ENCODE results near the gene POLH. TPM values are rescaled to one million over a fixed set of nuclear protein-coding genes. Genes with fewer than 3 reads are reported as not detected.

Gene POLH
- 11.5 and 18.8 TPM in 2 replicates for polyA plus RNA-seq (2012; rRNA removed)
- polyA plus RNA-seq (2012; cell fraction: cytosol; rRNA removed): 12.8 and 12.9 TPM in 2 replicates
- 14.0 and 18.3 TPM in 2 replicates for polyA plus RNA-seq (2012; cell fraction: nucleus; rRNA removed)

DNA sequence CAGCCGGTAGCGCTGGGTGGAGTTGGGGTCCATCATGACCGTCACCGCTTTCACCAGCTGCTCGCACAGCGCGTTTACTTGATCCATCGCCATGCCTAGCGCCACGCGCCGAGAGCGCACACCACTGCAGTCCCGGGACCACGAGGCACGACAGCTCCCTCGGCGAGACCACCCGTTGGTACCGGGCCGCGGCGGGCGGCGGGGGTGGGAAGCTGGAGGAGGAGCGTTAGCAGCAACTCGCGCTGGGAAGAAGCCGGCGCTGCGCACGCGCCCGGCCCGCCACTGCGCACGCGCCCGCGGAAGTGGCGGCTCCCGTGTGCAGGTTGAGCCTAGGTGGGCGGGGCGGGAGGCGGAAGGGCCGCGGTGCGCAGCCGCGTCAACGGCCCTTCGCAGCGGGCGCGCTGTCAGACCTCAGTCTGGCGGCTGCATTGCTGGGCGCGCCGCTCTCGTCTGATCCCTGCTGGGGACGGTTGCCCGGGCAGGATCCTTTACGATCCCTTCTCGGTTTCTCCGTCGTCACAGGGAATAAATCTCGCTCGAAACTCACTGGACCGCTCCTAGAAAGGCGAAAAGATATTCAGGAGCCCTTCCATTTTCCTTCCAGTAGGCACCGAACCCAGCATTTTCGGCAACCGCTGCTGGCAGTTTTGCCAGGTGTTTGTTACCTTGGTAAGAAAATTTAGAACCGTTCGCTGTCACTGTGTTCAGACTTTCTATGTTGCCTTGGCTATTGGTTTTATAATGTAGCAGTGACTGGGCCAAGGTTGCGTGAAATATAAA, at the start of gene POLH, which contains the start of gene XPO5:
POLH (plus strand) TSS at position 414 of the 780 bp plus-strand sequence. CDS start 6,135 bp downstream, outside the sequence.
XPO5 (minus strand) TSS at position 267 of the 780 bp plus-strand sequence; CDS start at position 93, 174 bp downstream.
- WGBS (ENCODE audit: low lambda C conversion rate): 2% methylated on average over 40 of the region's 76 CpGs
- ChIA-PET CTCF (interaction anchor here (1.2 to 1.3 kb wide), 2 partner anchors 15 to 32 kb away, joined by 3 to 5 read pairs; no protein-coding TSS in a partner anchor), POLR2A (interaction anchor here (0.6 to 1.2 kb wide), 7 partner anchors 21 to 503 kb away, joined by 3 to 9 read pairs (median 4); partner anchors contain the start of gene GTPBP2)
- Histone ChIP-seq H3K9me3 (no peaks in the 10 kb centered on the region), H3K79me2 (ENCODE audit: insufficient read depth) (peaks cover 71% of the 10 kb centered on the region), H3K9ac (peak within 1 kb of the TSS; percentile 72), H2AFZ (ENCODE audit: low read depth) (peak within 1 kb of the TSS; percentile 95), H3K9me2 (no peaks in the 10 kb centered on the region), H3K36me3 (replicated peaks in 1 of 2; ENCODE audit: control insufficient read depth in 1 of 2, insufficient read depth in 2 of 2, low read length in 1 of 2) (peaks cover 15 to 19% of the 10 kb centered on the region in 2 experiments), H3F3A (replicated peaks; ENCODE audit: insufficient read depth) (peaks cover 27% of the 10 kb centered on the region), H3K27ac (ENCODE audit: low read depth in 2 of 2, low read length in 1 of 2) (peak within 1 kb of the TSS; percentile 66 to 95), H3K4me1 (ENCODE audit: control insufficient read depth in 1 of 2, insufficient read depth in 2 of 2, low read depth in 1 of 2, low read length in 1 of 2) (peaks cover 0 to 8% of the 10 kb centered on the region in 2 experiments; a peak in 3 of 4 replicates), H3K4me2 (peak within 1 kb of the TSS; percentile 89), H3K27me3 (ENCODE audit: insufficient read depth) (no peaks in the 10 kb centered on the region), H3K4me3 (ENCODE audit: low read depth in 2 of 2, low read length in 1 of 2) (peak within 1 kb of the TSS; percentile 75 to 96), H4K20me1 (ENCODE audit: insufficient read depth) (peaks cover 14% of the 10 kb centered on the region)
- peak; percentile 99 for DNase-seq
- TF ChIP-seq TEAD4 (IDR thresholded peaks at IDR 0.05; ENCODE audit: borderline replicate concordance, insufficient read depth) (no peak), GATA2 (CRISPR knock-in tag; IDR thresholded peaks at IDR 0.05) (no peak), YY1 (IDR thresholded peaks at IDR 0.05; ENCODE audit: low read depth) (0 out of 2 replicates have a peak, but pooled peaks have one; percentile 32), CHD2 (IDR thresholded peaks at IDR 0.05; ENCODE audit: low read length, partially characterized antibody) (no peak), POLR2AphosphoS5 (IDR thresholded peaks at IDR 0.05; ENCODE audit: low read depth, low read length) (peak; percentile 98), MEF2A (IDR thresholded peaks at IDR 0.05; ENCODE audit: borderline replicate concordance, low read depth) (no peak), TCF12 (IDR thresholded peaks at IDR 0.05) (no peak), RXRA (IDR thresholded peaks at IDR 0.05; ENCODE audit: borderline replicate concordance, low read depth) (no peak), RCOR1 (IDR thresholded peaks at IDR 0.05; ENCODE audit: low read length) (no peak), MXI1 (IDR thresholded peaks at IDR 0.05; ENCODE audit: low read depth, low read length) (peak; percentile 98), FOSL2 (IDR thresholded peaks at IDR 0.05; ENCODE audit: borderline replicate concordance, low read depth) (no peak), FOXM1 (IDR thresholded peaks at IDR 0.05; ENCODE audit: low read depth) (no peak), RFX5 (IDR thresholded peaks at IDR 0.05; ENCODE audit: low read length) (no peak), TAF1 (IDR thresholded peaks at IDR 0.05; ENCODE audit: borderline replicate concordance, low read depth, low read length) (peak; percentile 99), SIN3A (IDR thresholded peaks at IDR 0.05; ENCODE audit: borderline replicate concordance, low read depth, low read length) (peak; percentile 98), NFIC (IDR thresholded peaks at IDR 0.05; ENCODE audit: borderline replicate concordance) (no peak), RAD21 (IDR thresholded peaks at IDR 0.05; ENCODE audit: low read length) (no peak), GABPA (IDR thresholded peaks at IDR 0.05; ENCODE audit: low read depth) (peak; percentile 67), ELF1 (IDR thresholded peaks at IDR 0.05) (peak; percentile 74)
- TF ChIP-seq, protein P1, sequence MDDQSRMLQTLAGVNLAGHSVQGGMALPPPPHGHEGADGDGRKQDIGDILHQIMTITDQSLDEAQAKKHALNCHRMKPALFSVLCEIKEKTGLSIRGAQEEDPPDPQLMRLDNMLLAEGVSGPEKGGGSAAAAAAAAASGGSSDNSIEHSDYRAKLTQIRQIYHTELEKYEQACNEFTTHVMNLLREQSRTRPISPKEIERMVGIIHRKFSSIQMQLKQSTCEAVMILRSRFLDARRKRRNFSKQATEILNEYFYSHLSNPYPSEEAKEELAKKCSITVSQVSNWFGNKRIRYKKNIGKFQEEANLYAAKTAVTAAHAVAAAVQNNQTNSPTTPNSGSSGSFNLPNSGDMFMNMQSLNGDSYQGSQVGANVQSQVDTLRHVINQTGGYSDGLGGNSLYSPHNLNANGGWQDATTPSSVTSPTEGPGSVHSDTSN (IDR thresholded peaks at IDR 0.05): no peak
- TF ChIP-seq, protein P2, sequence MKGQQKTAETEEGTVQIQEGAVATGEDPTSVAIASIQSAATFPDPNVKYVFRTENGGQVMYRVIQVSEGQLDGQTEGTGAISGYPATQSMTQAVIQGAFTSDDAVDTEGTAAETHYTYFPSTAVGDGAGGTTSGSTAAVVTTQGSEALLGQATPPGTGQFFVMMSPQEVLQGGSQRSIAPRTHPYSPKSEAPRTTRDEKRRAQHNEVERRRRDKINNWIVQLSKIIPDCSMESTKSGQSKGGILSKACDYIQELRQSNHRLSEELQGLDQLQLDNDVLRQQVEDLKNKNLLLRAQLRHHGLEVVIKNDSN (IDR thresholded peaks at IDR 0.05; ENCODE audit: borderline replicate concordance, low read depth): no peak
- TF ChIP-seq, protein P3, sequence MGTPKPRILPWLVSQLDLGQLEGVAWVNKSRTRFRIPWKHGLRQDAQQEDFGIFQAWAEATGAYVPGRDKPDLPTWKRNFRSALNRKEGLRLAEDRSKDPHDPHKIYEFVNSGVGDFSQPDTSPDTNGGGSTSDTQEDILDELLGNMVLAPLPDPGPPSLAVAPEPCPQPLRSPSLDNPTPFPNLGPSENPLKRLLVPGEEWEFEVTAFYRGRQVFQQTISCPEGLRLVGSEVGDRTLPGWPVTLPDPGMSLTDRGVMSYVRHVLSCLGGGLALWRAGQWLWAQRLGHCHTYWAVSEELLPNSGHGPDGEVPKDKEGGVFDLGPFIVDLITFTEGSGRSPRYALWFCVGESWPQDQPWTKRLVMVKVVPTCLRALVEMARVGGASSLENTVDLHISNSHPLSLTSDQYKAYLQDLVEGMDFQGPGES (IDR thresholded peaks at IDR 0.05; ENCODE audit: low read depth, low read length): no peak
- TF ChIP-seq, protein P4, sequence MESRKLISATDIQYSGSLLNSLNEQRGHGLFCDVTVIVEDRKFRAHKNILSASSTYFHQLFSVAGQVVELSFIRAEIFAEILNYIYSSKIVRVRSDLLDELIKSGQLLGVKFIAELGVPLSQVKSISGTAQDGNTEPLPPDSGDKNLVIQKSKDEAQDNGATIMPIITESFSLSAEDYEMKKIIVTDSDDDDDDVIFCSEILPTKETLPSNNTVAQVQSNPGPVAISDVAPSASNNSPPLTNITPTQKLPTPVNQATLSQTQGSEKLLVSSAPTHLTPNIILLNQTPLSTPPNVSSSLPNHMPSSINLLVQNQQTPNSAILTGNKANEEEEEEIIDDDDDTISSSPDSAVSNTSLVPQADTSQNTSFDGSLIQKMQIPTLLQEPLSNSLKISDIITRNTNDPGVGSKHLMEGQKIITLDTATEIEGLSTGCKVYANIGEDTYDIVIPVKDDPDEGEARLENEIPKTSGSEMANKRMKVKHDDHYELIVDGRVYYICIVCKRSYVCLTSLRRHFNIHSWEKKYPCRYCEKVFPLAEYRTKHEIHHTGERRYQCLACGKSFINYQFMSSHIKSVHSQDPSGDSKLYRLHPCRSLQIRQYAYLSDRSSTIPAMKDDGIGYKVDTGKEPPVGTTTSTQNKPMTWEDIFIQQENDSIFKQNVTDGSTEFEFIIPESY (IDR thresholded peaks at IDR 0.05; ENCODE audit: borderline replicate concordance, low read depth): no peak
- TF ChIP-seq, protein P5, sequence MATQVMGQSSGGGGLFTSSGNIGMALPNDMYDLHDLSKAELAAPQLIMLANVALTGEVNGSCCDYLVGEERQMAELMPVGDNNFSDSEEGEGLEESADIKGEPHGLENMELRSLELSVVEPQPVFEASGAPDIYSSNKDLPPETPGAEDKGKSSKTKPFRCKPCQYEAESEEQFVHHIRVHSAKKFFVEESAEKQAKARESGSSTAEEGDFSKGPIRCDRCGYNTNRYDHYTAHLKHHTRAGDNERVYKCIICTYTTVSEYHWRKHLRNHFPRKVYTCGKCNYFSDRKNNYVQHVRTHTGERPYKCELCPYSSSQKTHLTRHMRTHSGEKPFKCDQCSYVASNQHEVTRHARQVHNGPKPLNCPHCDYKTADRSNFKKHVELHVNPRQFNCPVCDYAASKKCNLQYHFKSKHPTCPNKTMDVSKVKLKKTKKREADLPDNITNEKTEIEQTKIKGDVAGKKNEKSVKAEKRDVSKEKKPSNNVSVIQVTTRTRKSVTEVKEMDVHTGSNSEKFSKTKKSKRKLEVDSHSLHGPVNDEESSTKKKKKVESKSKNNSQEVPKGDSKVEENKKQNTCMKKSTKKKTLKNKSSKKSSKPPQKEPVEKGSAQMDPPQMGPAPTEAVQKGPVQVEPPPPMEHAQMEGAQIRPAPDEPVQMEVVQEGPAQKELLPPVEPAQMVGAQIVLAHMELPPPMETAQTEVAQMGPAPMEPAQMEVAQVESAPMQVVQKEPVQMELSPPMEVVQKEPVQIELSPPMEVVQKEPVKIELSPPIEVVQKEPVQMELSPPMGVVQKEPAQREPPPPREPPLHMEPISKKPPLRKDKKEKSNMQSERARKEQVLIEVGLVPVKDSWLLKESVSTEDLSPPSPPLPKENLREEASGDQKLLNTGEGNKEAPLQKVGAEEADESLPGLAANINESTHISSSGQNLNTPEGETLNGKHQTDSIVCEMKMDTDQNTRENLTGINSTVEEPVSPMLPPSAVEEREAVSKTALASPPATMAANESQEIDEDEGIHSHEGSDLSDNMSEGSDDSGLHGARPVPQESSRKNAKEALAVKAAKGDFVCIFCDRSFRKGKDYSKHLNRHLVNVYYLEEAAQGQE (IDR thresholded peaks at IDR 0.05; ENCODE audit: low read depth, low read length): peak; percentile 74

Measured in SK-N-SH (cell line).